ENCODE data around the gene TECTB. TPM values are rescaled to one million over a fixed set of nuclear protein-coding genes. Genes with fewer than 3 reads are reported as not detected.
A peak's percentile ranks its signal among the peaks of the same experiment; 100 is the strongest.

TECTB gene
- total RNA-seq, 1 experiment from 2014 or later: not detected

DNA sequence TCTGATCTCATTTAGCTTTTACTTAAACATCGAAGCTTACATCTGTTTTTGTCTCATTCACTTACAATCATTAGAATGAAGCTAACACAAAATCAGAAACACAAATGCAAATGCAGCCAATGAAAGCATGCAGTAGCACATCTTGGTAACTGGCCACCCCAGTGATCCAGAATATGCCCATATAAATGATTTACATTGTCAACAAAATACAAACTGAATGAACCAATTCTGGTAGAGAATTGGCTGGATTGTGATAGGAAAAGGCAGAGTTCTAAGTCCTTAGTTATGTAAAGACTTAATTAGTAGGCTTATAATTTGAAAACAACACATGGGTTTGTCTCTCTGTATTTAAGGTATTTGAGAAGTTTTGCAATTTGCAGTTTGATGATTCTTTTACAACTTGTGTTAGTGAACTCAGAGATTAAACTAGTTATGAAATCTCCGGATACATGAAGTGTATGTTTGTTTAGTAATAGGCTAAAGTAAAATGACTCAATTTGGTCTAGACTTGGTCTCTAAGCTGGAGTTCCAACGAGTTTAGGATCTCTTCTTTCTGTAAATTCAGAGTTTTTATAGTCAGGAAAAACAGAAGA lies 21.2 kb downstream of the TECTB start:
- no peak overlapping the region for H3K27ac ChIP-seq
- no peak overlapping the region for H3K4me3 ChIP-seq
- H3K4me1 ChIP-seq (replicated peaks): no peaks in the 10 kb centered on the region
- no peaks in the 10 kb centered on the region for H3K9me3 ChIP-seq (replicated peaks)
- no peak for DNase-seq (ENCODE audit: low read depth in 1 of 2, low spot score in 2 of 2)
- no peaks in the 10 kb centered on the region for H3K36me3 ChIP-seq
- H3K27me3 ChIP-seq (replicated peaks): peaks cover 7% of the 10 kb centered on the region; the same call in 1 of the 2 replicates

DNA sequence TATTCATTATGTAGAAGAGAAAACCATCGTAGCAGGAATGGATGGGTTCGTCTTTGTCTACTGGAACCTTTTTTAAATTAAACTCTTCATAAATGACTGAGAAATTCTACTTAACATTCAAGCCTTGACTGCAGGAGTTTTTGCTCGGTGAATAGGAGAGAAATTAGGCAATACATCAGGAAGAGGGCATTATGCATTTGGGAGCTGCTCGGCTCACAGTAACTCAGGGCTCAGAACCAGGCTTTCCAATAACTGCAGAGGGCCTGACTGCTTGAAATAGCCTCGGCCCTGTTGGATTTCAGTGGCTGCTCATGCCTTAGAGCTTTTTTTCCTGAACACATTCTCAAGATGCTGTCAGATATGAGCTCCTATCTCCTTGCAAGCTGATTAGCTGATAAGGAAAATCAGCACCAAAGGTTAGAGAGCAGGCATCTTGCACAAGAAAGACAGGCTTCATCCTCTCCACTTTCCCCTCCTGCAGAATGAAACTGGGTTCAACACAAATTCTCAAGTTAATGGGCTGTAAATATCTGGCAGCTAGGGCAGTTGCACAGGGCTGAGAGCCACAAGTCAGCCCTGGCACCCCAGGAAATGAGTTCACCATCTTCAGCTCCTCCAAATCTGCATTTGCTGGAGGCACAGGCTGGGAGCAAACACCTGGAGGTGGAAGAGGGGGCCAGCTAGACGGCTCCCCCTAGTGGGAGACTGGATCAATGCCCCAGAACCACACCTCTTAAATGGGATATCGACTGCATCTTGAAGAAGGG lies 24.3 kb downstream of the TECTB start:
- Histone ChIP-seq H3K4me3 (no peak overlapping the region), H3K36me3 (no peaks in the 10 kb centered on the region), H3K4me1 (replicated peaks) (no peaks in the 10 kb centered on the region), H3K9me3 (replicated peaks) (no peaks in the 10 kb centered on the region), H3K27ac (no peak overlapping the region), H3K27me3 (replicated peaks) (peaks cover 7% of the 10 kb centered on the region; the same call in 1 of the 2 replicates)
- DNase-seq (ENCODE audit: low read depth in 1 of 2, low spot score in 2 of 2): peak in 1 of 2 experiments; percentile 18

GRCh38 chr10:112308125-112308502 lies 24.9 kb downstream of the TECTB start:
- Histone ChIP-seq H3K4me3 (no peak overlapping the region), H3K36me3 (no peaks in the 10 kb centered on the region), H3K4me1 (replicated peaks) (no peaks in the 10 kb centered on the region), H3K27ac (no peak overlapping the region), H3K27me3 (replicated peaks) (peaks cover 8% of the 10 kb centered on the region), H3K9me3 (replicated peaks) (no peaks in the 10 kb centered on the region)
- no peak for DNase-seq (ENCODE audit: low read depth in 1 of 2, low spot score in 2 of 2)

DNA sequence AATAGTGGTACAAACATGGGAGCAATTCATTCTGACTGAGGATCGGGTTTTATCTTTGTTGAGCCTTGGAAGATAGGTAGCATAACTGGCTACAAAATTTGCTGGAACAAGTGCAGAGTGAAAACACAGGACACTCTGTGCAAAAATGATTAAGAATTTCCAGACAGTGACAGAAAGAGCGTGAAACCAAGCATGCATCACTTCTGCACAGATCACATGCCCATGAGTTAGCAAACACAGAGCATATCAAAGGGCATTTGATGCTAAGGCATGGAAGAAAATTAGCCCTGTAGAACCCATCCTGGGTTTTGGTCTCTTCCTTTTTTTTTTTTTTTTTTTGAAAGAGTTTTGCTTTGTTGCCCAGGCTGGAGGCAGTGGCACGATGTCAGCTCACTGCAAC lies 28.3 kb downstream of the TECTB start:
- no peak overlapping the region for H3K27ac ChIP-seq
- peaks cover 24% of the 10 kb centered on the region for H3K27me3 ChIP-seq (replicated peaks)
- no peak for DNase-seq (ENCODE audit: low read depth in 1 of 2, low spot score in 2 of 2)
- H3K36me3 ChIP-seq: no peaks in the 10 kb centered on the region
- H3K9me3 ChIP-seq (replicated peaks): no peaks in the 10 kb centered on the region
- H3K4me3 ChIP-seq: no peak overlapping the region
- no peaks in the 10 kb centered on the region for H3K4me1 ChIP-seq (replicated peaks)

GRCh38 chr10:112313234-112313633 lies 30.0 kb downstream of the TECTB start:
- H3K27me3 ChIP-seq (replicated peaks): peaks cover 40% of the 10 kb centered on the region
- no peaks in the 10 kb centered on the region for H3K36me3 ChIP-seq
- H3K4me3 ChIP-seq: no peak overlapping the region
- no peak overlapping the region for H3K27ac ChIP-seq
- no peaks in the 10 kb centered on the region for H3K9me3 ChIP-seq (replicated peaks)
- DNase-seq (ENCODE audit: low read depth in 1 of 2, low spot score in 2 of 2): no peak
- H3K4me1 ChIP-seq (replicated peaks): no peaks in the 10 kb centered on the region

- peaks cover 44% of the 10 kb centered on the region for H3K27me3 ChIP-seq (replicated peaks)
- no peaks in the 10 kb centered on the region for H3K9me3 ChIP-seq (replicated peaks)
- no peaks in the 10 kb centered on the region for H3K36me3 ChIP-seq
- H3K4me3 ChIP-seq: no peak overlapping the region
- H3K27ac ChIP-seq: no peak overlapping the region
- H3K4me1 ChIP-seq (replicated peaks): no peaks in the 10 kb centered on the region
- no peak for DNase-seq (ENCODE audit: low read depth in 1 of 2, low spot score in 2 of 2)
Measured at GRCh38 chr10:112313911-112314310, 30.7 kb downstream of the TECTB start.

GRCh38 chr10:112314822-112315474 lies 31.7 kb downstream of the TECTB start:
- no peak overlapping the region for H3K4me3 ChIP-seq
- H3K27ac ChIP-seq: no peak overlapping the region
- H3K9me3 ChIP-seq (replicated peaks): no peaks in the 10 kb centered on the region
- peaks cover 52% of the 10 kb centered on the region for H3K27me3 ChIP-seq (replicated peaks)
- no peaks in the 10 kb centered on the region for H3K4me1 ChIP-seq (replicated peaks)
- DNase-seq (ENCODE audit: low read depth in 1 of 2, low spot score in 2 of 2): peak; percentile 44 to 73
- no peaks in the 10 kb centered on the region for H3K36me3 ChIP-seq

GRCh38 chr10:112327678-112328077 lies 44.5 kb downstream of the TECTB start:
- Histone ChIP-seq H3K9me3 (replicated peaks) (no peaks in the 10 kb centered on the region), H3K27me3 (replicated peaks) (peaks cover 6% of the 10 kb centered on the region; the same call in 1 of the 2 replicates), H3K4me3 (no peak overlapping the region), H3K4me1 (replicated peaks) (no peaks in the 10 kb centered on the region), H3K36me3 (no peaks in the 10 kb centered on the region), H3K27ac (no peak overlapping the region)
- no peak for DNase-seq (ENCODE audit: low read depth in 1 of 2, low spot score in 2 of 2)

DNA sequence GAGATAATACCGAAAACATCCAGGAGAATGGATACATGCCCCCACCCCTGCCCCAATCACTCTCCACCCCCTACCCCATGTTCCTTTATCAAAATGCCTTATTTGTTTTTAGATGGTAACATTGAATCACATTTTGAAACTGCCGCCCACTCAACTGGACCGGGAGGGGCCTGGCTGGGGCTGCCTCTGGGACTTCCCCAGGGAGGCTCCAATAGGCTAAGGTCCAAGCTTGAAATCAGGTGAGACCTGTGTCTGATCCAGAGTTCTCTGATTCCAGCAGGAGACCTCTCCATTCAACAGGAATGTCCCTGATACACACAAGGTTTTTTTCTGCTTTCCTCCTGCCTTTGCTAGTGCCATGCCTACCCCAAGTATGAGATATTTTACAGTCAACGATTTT lies 47.0 kb downstream of the TECTB start:
- Histone ChIP-seq H3K36me3 (no peaks in the 10 kb centered on the region), H3K27ac (no peak overlapping the region), H3K4me1 (replicated peaks) (no peaks in the 10 kb centered on the region), H3K4me3 (no peak overlapping the region), H3K27me3 (replicated peaks) (peaks cover 6% of the 10 kb centered on the region; the same call in 1 of the 2 replicates), H3K9me3 (replicated peaks) (no peaks in the 10 kb centered on the region)
- DNase-seq (ENCODE audit: low read depth in 1 of 2, low spot score in 2 of 2): no peak

GRCh38 chr10:112330607-112331160 lies 47.5 kb downstream of the TECTB start:
- H3K4me1 ChIP-seq (replicated peaks): no peaks in the 10 kb centered on the region
- H3K9me3 ChIP-seq (replicated peaks): no peaks in the 10 kb centered on the region
- H3K4me3 ChIP-seq: no peak overlapping the region
- DNase-seq (ENCODE audit: low read depth in 1 of 2, low spot score in 2 of 2): no peak
- H3K36me3 ChIP-seq: no peaks in the 10 kb centered on the region
- H3K27ac ChIP-seq: no peak overlapping the region
- H3K27me3 ChIP-seq (replicated peaks): peaks cover 8% of the 10 kb centered on the region; the same call in 1 of the 2 replicates

DNA sequence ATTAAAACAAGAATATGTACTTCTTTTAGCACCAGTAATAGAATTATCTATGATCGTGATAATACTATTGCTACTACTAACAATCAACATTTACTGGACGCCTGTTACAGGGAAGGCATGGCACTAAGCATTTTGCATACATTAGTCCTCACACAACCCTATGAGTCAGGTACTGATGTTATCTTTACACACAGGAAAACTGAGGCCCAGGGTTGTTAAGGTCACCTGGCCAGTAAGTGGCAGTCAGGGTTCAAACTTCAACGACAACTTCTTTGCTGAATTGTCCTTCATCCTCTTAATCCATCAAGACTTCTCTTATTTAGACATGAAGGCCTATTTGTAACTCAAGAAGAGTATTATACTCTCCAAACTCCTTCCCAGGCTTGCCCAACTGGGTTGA lies 48.8 kb downstream of the TECTB start:
- DNase-seq (ENCODE audit: low read depth in 1 of 2, low spot score in 2 of 2): no peak

GRCh38 chr10:112332509-112333228 lies 49.5 kb downstream of the TECTB start:
- H3K9me3 ChIP-seq (replicated peaks): no peaks in the 10 kb centered on the region
- H3K27me3 ChIP-seq (replicated peaks): peaks cover 5% of the 10 kb centered on the region; the same call in 1 of the 2 replicates
- H3K27ac ChIP-seq: no peak overlapping the region
- H3K4me1 ChIP-seq (replicated peaks): no peaks in the 10 kb centered on the region
- DNase-seq (ENCODE audit: low read depth in 1 of 2, low spot score in 2 of 2): no peak
- no peaks in the 10 kb centered on the region for H3K36me3 ChIP-seq
- no peak overlapping the region for H3K4me3 ChIP-seq

More for the DNA sequence above, 48.8 kb downstream of the TECTB start:
- Histone ChIP-seq H3K27me3 (replicated peaks) (peaks cover 5% of the 10 kb centered on the region; the same call in 1 of the 2 replicates), H3K9me3 (replicated peaks) (no peaks in the 10 kb centered on the region), H3K4me3 (no peak overlapping the region), H3K4me1 (replicated peaks) (no peaks in the 10 kb centered on the region), H3K36me3 (no peaks in the 10 kb centered on the region), H3K27ac (no peak overlapping the region)

- H3K36me3 ChIP-seq: no peaks in the 10 kb centered on the region
- H3K27ac ChIP-seq: no peak overlapping the region
- peaks cover 5% of the 10 kb centered on the region; the same call in 1 of the 2 replicates for H3K27me3 ChIP-seq (replicated peaks)
- H3K9me3 ChIP-seq (replicated peaks): no peaks in the 10 kb centered on the region
- no peak for DNase-seq (ENCODE audit: low read depth in 1 of 2, low spot score in 2 of 2)
- no peaks in the 10 kb centered on the region for H3K4me1 ChIP-seq (replicated peaks)
- H3K4me3 ChIP-seq: no peak overlapping the region
Measured at GRCh38 chr10:112333452-112333851, 50.3 kb downstream of the TECTB start.
